ENCODE measurements around the gene CSE1L.
"Not testable (repeated sequence)": the region's sequence is repeated elsewhere in the genome, so short reads cannot be mapped to it uniquely, and the experiment has no call there.

Gene CSE1L

GRCh38 chr20:49134797-49135196 is 88.7 kb downstream of the CSE1L start:
- TF ChIP-seq REST (tag by site-specific recombination; IDR thresholded peaks at IDR 0.05) = peak; percentile 71
- H3K27ac ChIP-seq (ENCODE audit: extremely low read depth, low read depth, low read length); H3K9me3 ChIP-seq (ENCODE audit: control insufficient read depth, insufficient read depth, low read depth, low read length); H3K4me1 ChIP-seq (ENCODE audit: control insufficient read depth, insufficient read depth, low read length); POLR2A ChIA-PET; H3K4me3 ChIP-seq (ENCODE audit: low read depth, low read length): not testable (repeated sequence)
- CTCF ChIA-PET = interaction anchor here (0.7 to 4.8 kb wide), 5 partner anchors 11 to 191 kb away, joined by 4 to 101 read pairs (median 4); partner anchors contain the start of gene DDX27
- H3K36me3 ChIP-seq (ENCODE audit: control insufficient read depth in 2 of 2, insufficient read depth in 1 of 2, low read length in 2 of 2) = peaks cover 13 to 53% of the 10 kb centered on the region in 2 experiments; a peak in 2 of 3 replicates

GRCh38 chr20:49136817-49137571 is 90.9 kb downstream of the CSE1L start:
- no peaks in the 10 kb centered on the region for H3K9me3 ChIP-seq (ENCODE audit: control insufficient read depth, insufficient read depth, low read depth, low read length)
- CTCF ChIA-PET = interaction anchor here (2.8 to 4.8 kb wide), 2 partner anchors 80 to 81 kb away, joined by 13 to 101 read pairs; partner anchors contain the start of gene DDX27
- POLR2A ChIA-PET = no interaction called here
- H3K27ac ChIP-seq (ENCODE audit: extremely low read depth, low read depth, low read length) = no peak overlapping the region
- H3K36me3 ChIP-seq (ENCODE audit: control insufficient read depth in 2 of 2, insufficient read depth in 1 of 2, low read length in 2 of 2) = peaks cover 4 to 34% of the 10 kb centered on the region in 2 experiments; a peak in 2 of 3 replicates
- no peaks in the 10 kb centered on the region for H3K4me1 ChIP-seq (ENCODE audit: control insufficient read depth, insufficient read depth, low read length)
- no peak overlapping the region for H3K4me3 ChIP-seq (ENCODE audit: low read depth, low read length)
- no peak for TF ChIP-seq ZNF114 (tag by site-specific recombination; IDR thresholded peaks at IDR 0.05)
- TF ChIP-seq MZF1 (tag by site-specific recombination; IDR thresholded peaks at IDR 0.05; ENCODE audit: borderline replicate concordance) = no peak
- TF ChIP-seq ZNF830 (tag by site-specific recombination; IDR thresholded peaks at IDR 0.05; ENCODE audit: low read depth) = no peak
- no peak for TF ChIP-seq ZFP37 (tag by site-specific recombination; IDR thresholded peaks at IDR 0.05)
- TF ChIP-seq ZNF140 (tag by site-specific recombination; IDR thresholded peaks at IDR 0.05) = no peak
- no peak for TF ChIP-seq BCL11B (tag by site-specific recombination; IDR thresholded peaks at IDR 0.05; ENCODE audit: low read depth)
- TF ChIP-seq ZNF473 (tag by site-specific recombination; IDR thresholded peaks at IDR 0.05) = no peak

GRCh38 chr20:49138431-49138830 is 92.3 kb downstream of the CSE1L start:
- no peak for TF ChIP-seq KLF16 (tag by site-specific recombination; IDR thresholded peaks at IDR 0.05)
- TF ChIP-seq ZNF121 (tag by site-specific recombination; IDR thresholded peaks at IDR 0.05) = peak; percentile 89
- H3K4me3 ChIP-seq (ENCODE audit: low read depth, low read length) = no peak overlapping the region
- no peaks in the 10 kb centered on the region for H3K4me1 ChIP-seq (ENCODE audit: control insufficient read depth, insufficient read depth, low read length)
- peaks cover 6 to 33% of the 10 kb centered on the region in 2 experiments; a peak in 2 of 3 replicates for H3K36me3 ChIP-seq (ENCODE audit: control insufficient read depth in 2 of 2, insufficient read depth in 1 of 2, low read length in 2 of 2)
- ChIA-PET POLR2A (no interaction called here), CTCF (interaction anchor here (0.8 to 2.8 kb wide), 2 partner anchors 79 to 81 kb away, joined by 3 to 13 read pairs; partner anchors contain the start of gene DDX27)
- no peaks in the 10 kb centered on the region for H3K9me3 ChIP-seq (ENCODE audit: control insufficient read depth, insufficient read depth, low read depth, low read length)
- H3K27ac ChIP-seq (ENCODE audit: extremely low read depth, low read depth, low read length) = no peak overlapping the region

GRCh38 chr20:49140411-49140810 is 94.3 kb downstream of the CSE1L start:
- Histone ChIP-seq H3K27ac (ENCODE audit: extremely low read depth, low read depth, low read length) (no peak overlapping the region), H3K9me3 (ENCODE audit: control insufficient read depth, insufficient read depth, low read depth, low read length) (no peaks in the 10 kb centered on the region), H3K4me3 (ENCODE audit: low read depth, low read length) (no peak overlapping the region), H3K36me3 (ENCODE audit: control insufficient read depth in 2 of 2, insufficient read depth in 1 of 2, low read length in 2 of 2) (peaks cover 6 to 33% of the 10 kb centered on the region in 2 experiments; a peak in 2 of 3 replicates), H3K4me1 (ENCODE audit: control insufficient read depth, insufficient read depth, low read length) (no peaks in the 10 kb centered on the region)
- CTCF ChIA-PET = no interaction called here
- POLR2A ChIA-PET = no interaction called here
- no peak for TF ChIP-seq ZNF629 (tag by site-specific recombination; IDR thresholded peaks at IDR 0.05)
- TF ChIP-seq ZNF280D (tag by site-specific recombination; IDR thresholded peaks at IDR 0.05) = no peak
- no peak for TF ChIP-seq MEIS1 (CRISPR knock-in tag; IDR thresholded peaks at IDR 0.05; ENCODE audit: borderline replicate concordance)
- TF ChIP-seq GFI1B (tag by site-specific recombination; IDR thresholded peaks at IDR 0.05) = no peak
- no peak for TF ChIP-seq TCF7L2 (IDR thresholded peaks at IDR 0.05; ENCODE audit: borderline replicate concordance, low read depth, low read length)
- no peak for TF ChIP-seq ZNF24 (tag by site-specific recombination; IDR thresholded peaks at IDR 0.05)
- no peak for TF ChIP-seq GLI2 (tag by site-specific recombination; IDR thresholded peaks at IDR 0.05; ENCODE audit: borderline replicate concordance, low read depth)
- no peak for TF ChIP-seq ZNF521 (tag by site-specific recombination; IDR thresholded peaks at IDR 0.05)
- no peak for TF ChIP-seq ZNF48 (tag by site-specific recombination; IDR thresholded peaks at IDR 0.05)
- no peak for TF ChIP-seq ZNF18 (tag by site-specific recombination; IDR thresholded peaks at IDR 0.05)

Data from HEK293 (cell line).